K562 (cell line): Measurements from ENCODE around the gene MCM7. TPM values are rescaled to one million over a fixed set of nuclear protein-coding genes. Genes with fewer than 3 reads are reported as not detected.

ENCODE experiments used
- CUX1 ChIP-seq: fragments of 200-800 bp; sonication (Bioruptor generic); IDR thresholded peaks from 2 replicates; pipeline ENCODE4 v1.6.1; 2016; ENCODE audit warnings: missing genetic modification characterization, missing compliant biosample characterization
- CXXC5 ChIP-seq: fragments of 250-450 bp; sonication (Bioruptor Pico); IDR thresholded peaks from 2 replicates; pipeline ENCODE4 v1.8.0; 2022; ENCODE audit warnings: inconsistent platforms, mild to moderate bottlenecking, moderate library complexity
- MEF2D ChIP-seq: conservative IDR thresholded peaks from 2 replicates; pipeline ENCODE4 v1.6.1; 2016; ENCODE audit warnings: low read depth, missing genetic modification characterization, missing compliant biosample characterization
- UBTF ChIP-seq, 2 experiments: IDR thresholded peaks; 2 replicates each; pipeline ENCODE4 v1.6.1; 2012; ENCODE audit warnings: improper control_type of control experiment in 2 of 2, low read depth in 2 of 2, low read length in 2 of 2, borderline replicate concordance in 1 of 2
- ZEB2 ChIP-seq: fragments of 450-650 bp; IDR thresholded peaks from 2 replicates; pipeline ENCODE4 v1.6.1; 2016
- ZFP30 ChIP-seq: fragments of 250-450 bp; sonication (Bioruptor Pico); IDR thresholded peaks from 2 replicates; pipeline ENCODE4 v1.8.0; 2022; ENCODE audit warnings: moderate library complexity, mild to moderate bottlenecking, inconsistent platforms, borderline replicate concordance
- ZKSCAN1 ChIP-seq: fragments of 150-350 bp; IDR thresholded peaks from 2 replicates; pipeline ENCODE4 v1.6.1; 2016; ENCODE audit warnings: low read depth, low read length
- ZNF407 ChIP-seq: fragments of 450-650 bp; IDR thresholded peaks from 2 replicates; pipeline ENCODE4 v1.6.1; 2016; ENCODE audit warnings: low read depth
- ZNF707 ChIP-seq: fragments of 250-450 bp; sonication (Bioruptor Pico); conservative IDR thresholded peaks from 2 replicates; pipeline ENCODE4 v1.8.0; 2022; ENCODE audit warnings: inconsistent platforms, mild to moderate bottlenecking, moderate library complexity
- polyA plus RNA-seq, 8 experiments: library from polyadenylated mRNA; depleted of rRNA in 4 of 8; stranded (reverse) in 5 of 8; unstranded in 3 of 8; fragments of >200 nt; fragmentation: Nextera tagmentation in 2 of 8; fragmentation: Illumina TruSeq in 1 of 8; extraction: Ambion mirVana in 2 of 8; extraction: Trizol in 1 of 8; gene quantifications; 2 replicates each; pipeline versions ENCODE4 v1.2.1 to v1.2.3, GENCODE V29; 2011 to 2014; ENCODE audit warnings: inconsistent platforms in 1 of 8, missing spikeins in 1 of 8
- total RNA-seq, 7 experiments: library from RNA; depleted of rRNA in 6 of 7; stranded (reverse); fragments of >200 nt in 6 of 7; fragmentation: Illumina TruSeq in 2 of 7; extraction: Trizol in 2 of 7; gene quantifications; 2 replicates each; pipeline versions ENCODE4 v1.2.1 to v1.2.3, GENCODE V29; 2011 to 2021; ENCODE audit warnings: low replicate concordance in 1 of 7

Gene MCM7
- total and polyA plus RNA-seq, 9 of the 15 experiments (the other 6 are each of a cell fraction or from before 2014, with no cell fraction given) = 329 to 856 (median 437) TPM

- TF ChIP-seq ZNF707 (CRISPR knock-in tag) = no peak
- no peak; the same call in 1 of the 2 replicates for TF ChIP-seq MEF2D (tag)
- TF ChIP-seq CXXC5 (CRISPR knock-in tag) = peak; percentile 87
- no peak for TF ChIP-seq CUX1 (CRISPR knock-in tag)
- peak; percentile 30; the same call in 1 of the 2 replicates for TF ChIP-seq ZEB2
- peak; percentile 86 for TF ChIP-seq ZNF407
- 0 out of 4 replicates have a peak, but pooled peaks have one; percentile 49 to 65 for TF ChIP-seq UBTF (IDR thresholded peaks at IDR 0.05; ENCODE audit: borderline replicate concordance in 1 of 2, low read depth in 2 of 2, low read length in 2 of 2)
- TF ChIP-seq ZKSCAN1 = peak; percentile 52; the same call in 1 of the 2 replicates
- TF ChIP-seq ZFP30 (CRISPR knock-in tag) = no peak
Observed at GRCh38 chr7:100126931-100127865, 26.0 kb upstream of the MCM7 start, which contains the start of gene MBLAC1 (continued).
